SK-N-SH treated with all-trans-retinoic acid at 6 μM for 48 hours (cell line): Measurements from ENCODE around the gene CDCA4.

Experiments used
- ATAC-seq: fragments of 200-7000 bp; cut with Tn5 transposase; 3 replicates; pipeline ENCODE4 v1.9.1; 2020; ENCODE audit warnings: mild to moderate bottlenecking, moderate library complexity
- ARNTL ChIP-seq: fragments of 450-650 bp; formaldehyde crosslinking; IDR thresholded peaks from 2 replicates; pipeline ENCODE4 v1.5.0; 2020; ENCODE audit warnings: low read depth, mild to moderate bottlenecking, moderate library complexity, borderline replicate concordance
- BACH2 ChIP-seq: fragments of 250-450 bp; sonication (Bioruptor Pico); IDR thresholded peaks from 2 replicates; pipeline ENCODE4 v1.9.0; 2021; ENCODE audit warnings: mild to moderate bottlenecking, borderline replicate concordance
- CSDC2 ChIP-seq: fragments of 250-450 bp; sonication (Bioruptor Pico); IDR thresholded peaks from 2 replicates; pipeline ENCODE4 v1.5.0; 2020; ENCODE audit warnings: mild to moderate bottlenecking, moderate library complexity
- CSRNP3 ChIP-seq: fragments of 250-450 bp; sonication (Bioruptor Pico); IDR thresholded peaks from 2 replicates; pipeline ENCODE4 v1.5.1; 2021; ENCODE audit warnings: mild to moderate bottlenecking, moderate library complexity
- ESRRG ChIP-seq: fragments of 250-450 bp; sonication (Bioruptor Pico); IDR thresholded peaks from 2 replicates; pipeline ENCODE4 v1.6.1; 2021; ENCODE audit warnings: mild to moderate bottlenecking
- ISL1 ChIP-seq: fragments of 250-450 bp; sonication (Bioruptor Pico); IDR thresholded peaks from 2 replicates; pipeline ENCODE4 v2.1.2; 2022; ENCODE audit warnings: mild to moderate bottlenecking, moderate library complexity
- SNAI2 ChIP-seq: fragments of 250-450 bp; sonication (Bioruptor Pico); IDR thresholded peaks from 2 replicates; pipeline ENCODE4 v1.5.0; 2020; ENCODE audit warnings: mild to moderate bottlenecking, moderate library complexity
- TCF4 ChIP-seq: fragments of 250-450 bp; sonication (Bioruptor Pico); IDR thresholded peaks from 2 replicates; pipeline ENCODE4 v1.8.0; 2021; ENCODE audit warnings: mild to moderate bottlenecking, moderate library complexity, borderline replicate concordance
- TOX ChIP-seq: fragments of 250-450 bp; sonication (Bioruptor Pico); IDR thresholded peaks from 2 replicates; pipeline ENCODE4 v1.8.0; 2021; ENCODE audit warnings: mild to moderate bottlenecking, moderate library complexity, borderline replicate concordance
- ZFP30 ChIP-seq: fragments of 450-650 bp; formaldehyde crosslinking; IDR thresholded peaks from 2 replicates; pipeline ENCODE4 v1.5.0; 2022; ENCODE audit warnings: mild to moderate bottlenecking, moderate library complexity
- ZNF565 ChIP-seq: fragments of 450-650 bp; formaldehyde crosslinking; conservative IDR thresholded peaks from 2 replicates; pipeline ENCODE4 v1.5.0; 2020; ENCODE audit warnings: low read depth, mild to moderate bottlenecking, moderate library complexity
- ZNF8 ChIP-seq: fragments of 450-650 bp; formaldehyde crosslinking; IDR thresholded peaks from 2 replicates; pipeline ENCODE4 v1.5.0; 2020; ENCODE audit warnings: mild to moderate bottlenecking, moderate library complexity
- TF ChIP-seq, protein P1 (sequence below): fragments of 250-450 bp; sonication (Bioruptor Pico); IDR thresholded peaks from 2 replicates; pipeline ENCODE4 v1.5.0; 2020; ENCODE audit warnings: mild to moderate bottlenecking, moderate library complexity
- TF ChIP-seq, protein P2 (sequence below): fragments of 250-450 bp; sonication (Bioruptor Pico); IDR thresholded peaks from 2 replicates; pipeline ENCODE4 v1.5.1; 2020; ENCODE audit warnings: low read depth, mild to moderate bottlenecking, moderate library complexity
- TF ChIP-seq, protein P3 (sequence below): fragments of 250-450 bp; sonication (Bioruptor Pico); IDR thresholded peaks from 2 replicates; pipeline ENCODE4 v1.8.0; 2021; ENCODE audit warnings: low read depth, mild to moderate bottlenecking, moderate library complexity, borderline replicate concordance

The CDCA4 gene

GRCh38 chr14:104976198-104977007, 44.5 kb downstream of the CDCA4 start (continued):
- TF ChIP-seq CSRNP3 (CRISPR knock-in tag) (no peak), ZFP30 (no peak), ZNF565 (no peak), ARNTL (CRISPR knock-in tag) (no peak), SNAI2 (CRISPR knock-in tag) (no peak), ESRRG (CRISPR knock-in tag) (no peak), ISL1 (CRISPR knock-in tag) (no peak), TOX (no peak), TCF4 (CRISPR knock-in tag) (no peak)

- no peak for ATAC-seq
- TF ChIP-seq ZNF565 (no peak), CSDC2 (CRISPR knock-in tag) (no peak), ESRRG (CRISPR knock-in tag) (no peak), TCF4 (CRISPR knock-in tag) (no peak), ZNF8 (no peak), ISL1 (CRISPR knock-in tag) (no peak)
- TF ChIP-seq, protein P1, sequence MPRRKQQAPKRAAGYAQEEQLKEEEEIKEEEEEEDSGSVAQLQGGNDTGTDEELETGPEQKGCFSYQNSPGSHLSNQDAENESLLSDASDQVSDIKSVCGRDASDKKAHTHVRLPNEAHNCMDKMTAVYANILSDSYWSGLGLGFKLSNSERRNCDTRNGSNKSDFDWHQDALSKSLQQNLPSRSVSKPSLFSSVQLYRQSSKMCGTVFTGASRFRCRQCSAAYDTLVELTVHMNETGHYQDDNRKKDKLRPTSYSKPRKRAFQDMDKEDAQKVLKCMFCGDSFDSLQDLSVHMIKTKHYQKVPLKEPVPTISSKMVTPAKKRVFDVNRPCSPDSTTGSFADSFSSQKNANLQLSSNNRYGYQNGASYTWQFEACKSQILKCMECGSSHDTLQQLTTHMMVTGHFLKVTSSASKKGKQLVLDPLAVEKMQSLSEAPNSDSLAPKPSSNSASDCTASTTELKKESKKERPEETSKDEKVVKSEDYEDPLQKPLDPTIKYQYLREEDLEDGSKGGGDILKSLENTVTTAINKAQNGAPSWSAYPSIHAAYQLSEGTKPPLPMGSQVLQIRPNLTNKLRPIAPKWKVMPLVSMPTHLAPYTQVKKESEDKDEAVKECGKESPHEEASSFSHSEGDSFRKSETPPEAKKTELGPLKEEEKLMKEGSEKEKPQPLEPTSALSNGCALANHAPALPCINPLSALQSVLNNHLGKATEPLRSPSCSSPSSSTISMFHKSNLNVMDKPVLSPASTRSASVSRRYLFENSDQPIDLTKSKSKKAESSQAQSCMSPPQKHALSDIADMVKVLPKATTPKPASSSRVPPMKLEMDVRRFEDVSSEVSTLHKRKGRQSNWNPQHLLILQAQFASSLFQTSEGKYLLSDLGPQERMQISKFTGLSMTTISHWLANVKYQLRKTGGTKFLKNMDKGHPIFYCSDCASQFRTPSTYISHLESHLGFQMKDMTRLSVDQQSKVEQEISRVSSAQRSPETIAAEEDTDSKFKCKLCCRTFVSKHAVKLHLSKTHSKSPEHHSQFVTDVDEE (CRISPR knock-in tag), result no peak
- TF ChIP-seq, protein P2, sequence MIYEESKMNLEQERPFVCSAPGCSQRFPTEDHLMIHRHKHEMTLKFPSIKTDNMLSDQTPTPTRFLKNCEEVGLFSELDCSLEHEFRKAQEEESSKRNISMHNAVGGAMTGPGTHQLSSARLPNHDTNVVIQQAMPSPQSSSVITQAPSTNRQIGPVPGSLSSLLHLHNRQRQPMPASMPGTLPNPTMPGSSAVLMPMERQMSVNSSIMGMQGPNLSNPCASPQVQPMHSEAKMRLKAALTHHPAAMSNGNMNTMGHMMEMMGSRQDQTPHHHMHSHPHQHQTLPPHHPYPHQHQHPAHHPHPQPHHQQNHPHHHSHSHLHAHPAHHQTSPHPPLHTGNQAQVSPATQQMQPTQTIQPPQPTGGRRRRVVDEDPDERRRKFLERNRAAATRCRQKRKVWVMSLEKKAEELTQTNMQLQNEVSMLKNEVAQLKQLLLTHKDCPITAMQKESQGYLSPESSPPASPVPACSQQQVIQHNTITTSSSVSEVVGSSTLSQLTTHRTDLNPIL (CRISPR knock-in tag), result no peak
- TF ChIP-seq, protein P3, sequence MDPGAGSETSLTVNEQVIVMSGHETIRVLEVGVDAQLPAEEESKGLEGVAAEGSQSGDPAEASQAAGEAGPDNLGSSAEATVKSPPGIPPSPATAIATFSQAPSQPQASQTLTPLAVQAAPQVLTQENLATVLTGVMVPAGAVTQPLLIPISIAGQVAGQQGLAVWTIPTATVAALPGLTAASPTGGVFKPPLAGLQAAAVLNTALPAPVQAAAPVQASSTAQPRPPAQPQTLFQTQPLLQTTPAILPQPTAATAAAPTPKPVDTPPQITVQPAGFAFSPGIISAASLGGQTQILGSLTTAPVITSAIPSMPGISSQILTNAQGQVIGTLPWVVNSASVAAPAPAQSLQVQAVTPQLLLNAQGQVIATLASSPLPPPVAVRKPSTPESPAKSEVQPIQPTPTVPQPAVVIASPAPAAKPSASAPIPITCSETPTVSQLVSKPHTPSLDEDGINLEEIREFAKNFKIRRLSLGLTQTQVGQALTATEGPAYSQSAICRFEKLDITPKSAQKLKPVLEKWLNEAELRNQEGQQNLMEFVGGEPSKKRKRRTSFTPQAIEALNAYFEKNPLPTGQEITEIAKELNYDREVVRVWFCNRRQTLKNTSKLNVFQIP (CRISPR knock-in tag), result no peak
Measured at GRCh38 chr14:104975481-104976197, 45.2 kb downstream of the CDCA4 start.

GRCh38 chr14:104974665-104975390, 46.1 kb downstream of the CDCA4 start:
- no peak for ATAC-seq
- no peak for TF ChIP-seq TCF4 (CRISPR knock-in tag)
- no peak for TF ChIP-seq ZNF8
- TF ChIP-seq ARNTL (CRISPR knock-in tag), result no peak
- TF ChIP-seq ZFP30, result no peak

DNA sequence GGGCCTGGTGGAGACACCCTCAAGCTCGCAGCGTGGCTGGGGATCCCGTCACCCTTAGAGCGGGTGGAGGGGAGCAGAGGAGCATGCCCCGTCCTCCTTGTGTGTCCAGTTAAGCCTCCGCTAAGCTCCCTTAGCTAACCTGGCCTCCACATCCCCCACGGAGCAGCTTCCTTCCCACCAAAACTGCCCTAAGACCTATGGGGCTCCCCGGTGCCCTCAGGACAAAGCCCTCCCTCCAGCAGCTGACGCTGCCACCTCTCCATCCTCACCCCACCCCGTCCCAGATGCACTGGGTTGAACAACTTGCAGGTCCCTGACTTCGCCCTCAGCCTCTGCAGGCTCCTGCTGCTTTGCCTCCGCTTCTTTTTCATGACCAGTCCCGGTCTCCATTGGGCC, 46.7 kb downstream of the CDCA4 start:
- no peak for TF ChIP-seq ZNF8

DNA sequence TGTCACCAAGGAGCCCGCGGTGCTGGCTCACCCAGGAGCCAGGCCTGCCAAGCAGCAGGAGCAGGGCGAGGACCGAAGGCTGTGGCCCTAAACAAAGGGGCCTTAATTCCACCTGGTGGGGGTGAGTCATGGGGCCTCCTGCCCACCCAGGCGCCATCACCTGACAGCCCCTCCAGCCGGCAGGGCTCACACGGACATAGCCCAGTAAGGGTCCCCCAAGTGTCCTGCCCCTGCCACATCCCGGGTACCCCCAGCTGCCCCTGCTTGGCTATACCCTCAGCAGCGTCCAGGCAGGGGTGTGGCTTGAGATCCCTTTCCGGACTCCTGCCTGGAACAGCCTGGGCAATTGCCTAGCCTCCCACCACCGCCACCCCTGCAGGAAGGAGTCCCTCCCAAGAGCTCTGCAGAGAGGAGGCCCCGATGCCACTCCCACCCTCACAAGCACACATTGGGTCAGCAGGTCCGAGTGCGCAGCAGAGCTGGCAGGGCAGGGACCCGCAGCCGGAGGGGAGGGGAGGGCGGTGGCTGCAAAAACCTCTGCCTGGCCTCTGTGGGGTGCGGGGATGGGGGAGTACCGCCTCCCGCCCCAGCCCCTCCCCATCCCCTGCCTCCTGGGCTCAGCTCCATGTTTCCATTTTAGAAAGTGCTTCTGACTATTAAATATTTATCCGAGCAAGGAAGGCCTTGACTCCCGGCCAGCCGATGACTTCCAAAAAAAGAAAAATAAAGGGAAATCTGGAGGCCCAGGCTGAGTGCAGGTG, 47.3 kb downstream of the CDCA4 start:
- ATAC-seq, result peak; percentile 78
- TF ChIP-seq BACH2 (no peak), ISL1 (CRISPR knock-in tag) (no peak), SNAI2 (CRISPR knock-in tag) (no peak), ZNF565 (no peak)
- TF ChIP-seq, protein P3 (CRISPR knock-in tag), result no peak
- TF ChIP-seq, protein P1 (CRISPR knock-in tag), result no peak

More for the DNA sequence above, 46.7 kb downstream of the CDCA4 start:
- no peak for ATAC-seq
